HepG2 (cell line): ENCODE measurements around the gene POU2AF3. TPM values are rescaled to one million over a fixed set of nuclear protein-coding genes. Genes with fewer than 3 reads are reported as not detected.

Experiments used
- ATAC-seq: fragments of 200-7000 bp; cut with Tn5 transposase; 3 replicates; pipeline ENCODE4 v1.9.1; 2020; ENCODE audit warnings: mild to moderate bottlenecking, moderate library complexity
- BruUV-seq: library from RNA; stranded (reverse); fragments of 400-500 nt; replicated peaks from 2 replicates; lab custom pipeline; 2021; lab: Mats Ljungman, UMichigan
- CTCF ChIA-PET: fragments of 300-600 bp; formaldehyde crosslinking; extraction: SDS; loops from one replicate; lab custom pipeline; 2021; ENCODE audit warnings: low total read pairs, inconsistent platforms, low intra/inter-chr PET ratio; lab: Yijun Ruan, JAX
- POLR2A ChIA-PET: fragments of 350-600 bp; sonication (Branson Sonifier 250); formaldehyde crosslinking; loops from one replicate; lab custom pipeline; 2020; ENCODE audit warnings: antibody characterized with exemption, inconsistent platforms; lab: Yijun Ruan, JAX
- DNase-seq: peaks from one replicate; pipeline ENCODE4 v3.0.0-alpha.2; 2015; ENCODE audit warnings: low spot score
- FAIRE-seq: peaks from 3 replicates; lab custom pipeline; 2011; peaks lifted over from hg19 to GRCh38; lab: Jason Lieb, UNC
- H2AFZ ChIP-seq: one replicate; pipeline ENCODE4 v1.6.1; 2011; ENCODE audit warnings: low read length, inconsistent platforms
- H3K27ac ChIP-seq: fragments of 300-600 bp; 3 replicates; pipeline ENCODE4 v1.8.0; 2011; ENCODE audit warnings: mixed run types, mild to moderate bottlenecking, mixed read lengths, low read length, inconsistent platforms; ENCODE audit not compliant: insufficient read depth; ENCODE audit errors: extremely low read length
- H3K27me3 ChIP-seq, 2 experiments: fragments of 200-600 bp in 1 of 2; 2 replicates in 1 of 2; 3 replicates in 1 of 2; pipeline versions ENCODE4 v1.6.0 to v1.8.0; 2011; ENCODE audit warnings: low read length in 2 of 2, mild to moderate bottlenecking in 2 of 2, moderate library complexity in 2 of 2, inconsistent platforms in 1 of 2; ENCODE audit not compliant: insufficient read depth in 2 of 2, control insufficient read depth in 1 of 2
- H3K36me3 ChIP-seq, 2 experiments: fragments of 200-600 bp in 1 of 2; replicated peaks in 1 of 2; 2 replicates in 1 of 2; 3 replicates in 1 of 2; pipeline versions ENCODE4 v1.5.1 to v1.8.0; 2011; ENCODE audit warnings: low read length in 2 of 2, inconsistent platforms in 1 of 2; ENCODE audit not compliant: insufficient read depth in 2 of 2, control insufficient read depth in 1 of 2
- H3K4me1 ChIP-seq: 2 replicates; pipeline ENCODE4 v1.5.1; 2012; ENCODE audit warnings: low read length, inconsistent platforms; ENCODE audit not compliant: insufficient read depth
- H3K4me2 ChIP-seq: 2 replicates; pipeline ENCODE4 v1.6.0; 2011; ENCODE audit warnings: low read depth, low read length, inconsistent platforms
- H3K4me3 ChIP-seq, 3 experiments: fragments of 200-600 bp in 1 of 3; sonication (generic), shearing (Covaris generic) in 1 of 3; replicated peaks in 1 of 3; 2 replicates each; pipeline ENCODE4 v1.5.1; 2011 to 2016; ENCODE audit warnings: low read length in 3 of 3, inconsistent platforms in 2 of 3, low read depth in 2 of 3, mild to moderate bottlenecking in 2 of 3, control low read depth in 1 of 3, mixed read lengths in 1 of 3; ENCODE audit not compliant: insufficient read depth in 1 of 3
- H3K79me2 ChIP-seq: one replicate; pipeline ENCODE4 v1.6.1; 2011; ENCODE audit warnings: low read length, inconsistent platforms; ENCODE audit not compliant: insufficient read depth
- H3K9ac ChIP-seq: 2 replicates; pipeline ENCODE4 v1.6.0; 2011; ENCODE audit warnings: mild to moderate bottlenecking, low read depth, low read length, inconsistent platforms; ENCODE audit not compliant: insufficient read depth
- H3K9me3 ChIP-seq: 2 replicates; pipeline ENCODE4 v1.5.1; 2012; ENCODE audit warnings: mild to moderate bottlenecking, low read length
- H4K20me1 ChIP-seq: 2 replicates; pipeline ENCODE4 v1.6.0; 2011; ENCODE audit warnings: inconsistent platforms, mild to moderate bottlenecking, low read length, moderate library complexity; ENCODE audit not compliant: insufficient read depth
- CBX2 ChIP-seq, 2 experiments: fragments of 200-600 bp in 1 of 2; sonication (generic); formaldehyde crosslinking in 1 of 2; IDR thresholded peaks; 2 replicates each; pipeline versions ENCODE4 v1.7.0 to v1.8.1; 2018 to 2022; ENCODE audit warnings: low read depth in 2 of 2, low read length in 1 of 2, mild to moderate bottlenecking in 1 of 2, missing genetic modification reagents in 1 of 2
- FOXA1 ChIP-seq, 2 experiments: fragments of 450-650 bp in 1 of 2; sonication (generic) in 1 of 2; formaldehyde crosslinking in 1 of 2; IDR thresholded peaks; 2 replicates each; pipeline versions ENCODE4 v1.4.0 to v1.6.1; 2016 to 2020; ENCODE audit warnings: missing genetic modification reagents in 1 of 2
- FUBP1 ChIP-seq: sonication (generic); formaldehyde crosslinking; IDR thresholded peaks from 2 replicates; pipeline ENCODE4 v1.5.1; 2020; ENCODE audit warnings: missing genetic modification reagents, mild to moderate bottlenecking, borderline replicate concordance
- GATAD1 ChIP-seq: IDR thresholded peaks from 2 replicates; pipeline ENCODE4 v1.6.1; 2016; ENCODE audit warnings: missing genetic modification reagents, missing compliant biosample characterization
- HNRNPK ChIP-seq: fragments of 200-400 bp; formaldehyde crosslinking; IDR thresholded peaks from 2 replicates; pipeline ENCODE4 v1.6.1; 2018; ENCODE audit warnings: low read length, low read depth, moderate library complexity, mild to moderate bottlenecking; ENCODE audit not compliant: poor library complexity, severe bottlenecking
- MAF1 ChIP-seq: sonication (generic); formaldehyde crosslinking; IDR thresholded peaks from 2 replicates; pipeline ENCODE4 v1.5.0; 2020; ENCODE audit warnings: missing genetic modification reagents, borderline replicate concordance
- NFIC ChIP-seq: IDR thresholded peaks from 2 replicates; pipeline ENCODE4 v1.6.1; 2012; ENCODE audit warnings: mild to moderate bottlenecking, low read length, inconsistent platforms
- NR2F2 ChIP-seq: IDR thresholded peaks from 2 replicates; pipeline ENCODE4 v1.6.1; 2012; ENCODE audit warnings: low read depth, inconsistent platforms, borderline replicate concordance
- PCBP2 ChIP-seq: fragments of 200-400 bp; formaldehyde crosslinking; optimal IDR thresholded peaks from 2 replicates; pipeline ENCODE3; 2018; ENCODE audit warnings: low read length, low read depth; ENCODE audit not compliant: poor library complexity, severe bottlenecking
- PRPF4 ChIP-seq: fragments of 200-400 bp; formaldehyde crosslinking; IDR thresholded peaks from 2 replicates; pipeline ENCODE4 v1.6.1; 2016; ENCODE audit warnings: low read length, low read depth; ENCODE audit not compliant: poor library complexity, severe bottlenecking
- SRSF9 ChIP-seq: fragments of 200-400 bp; formaldehyde crosslinking; IDR thresholded peaks from 2 replicates; pipeline ENCODE4 v1.6.1; 2018; ENCODE audit warnings: borderline replicate concordance, mild to moderate bottlenecking, low read depth, low read length; ENCODE audit not compliant: insufficient read depth, poor library complexity, severe bottlenecking
- TSC22D2 ChIP-seq: sonication (generic); formaldehyde crosslinking; IDR thresholded peaks from 2 replicates; pipeline ENCODE4 v1.5.1; 2020; ENCODE audit warnings: missing genetic modification reagents, mild to moderate bottlenecking, borderline replicate concordance
- ZBTB38 ChIP-seq: sonication (generic); formaldehyde crosslinking; IDR thresholded peaks from 2 replicates; pipeline ENCODE4 v1.5.1; 2020; ENCODE audit warnings: mild to moderate bottlenecking, missing genetic modification reagents
- ZFY ChIP-seq: sonication (generic); formaldehyde crosslinking; IDR thresholded peaks from 2 replicates; pipeline ENCODE4 v1.4.0; 2020; ENCODE audit warnings: missing genetic modification reagents
- ZNF3 ChIP-seq: IDR thresholded peaks from 2 replicates; pipeline ENCODE4 v1.7.0; 2017; ENCODE audit warnings: inconsistent platforms
- ZNF703 ChIP-seq: sonication (generic); formaldehyde crosslinking; IDR thresholded peaks from 2 replicates; pipeline ENCODE4 v1.5.1; 2020; ENCODE audit warnings: missing genetic modification reagents, mild to moderate bottlenecking, moderate library complexity, borderline replicate concordance
- WGBS: methylation state at CpG from one replicate; pipeline ENCODE4 v1.1.6; 2017; ENCODE audit warnings: low lambda C conversion rate; 5-methylcytosine and 5-hydroxymethylcytosine counted together
- in situ Hi-C: cut with HindIII; loops from 2 replicates; pipeline ENCODE4 v1.10.0; 2017; ENCODE audit warnings: low pct_unique_long_range_greater_than_20kb; ENCODE audit not compliant: extremely low pct_ligation_motif_present
- intact Hi-C: fragments of 100-400 bp; cut with micrococcal nuclease; formaldehyde crosslinking; loops from one replicate; pipeline ENCODE4 v1.10.0; 2022; ENCODE audit not compliant: unreplicated experiment
- polyA plus RNA-seq, 8 experiments: library from polyadenylated mRNA; depleted of rRNA in 3 of 8; stranded (reverse) in 7 of 8; unstranded in 1 of 8; fragments of >200 nt; fragmentation: Illumina TruSeq in 4 of 8; extraction: Trizol in 4 of 8; gene quantifications; 2 replicates each; pipeline versions ENCODE4 v1.2.1 to v1.2.3, GENCODE V29; 2011 to 2016; ENCODE audit warnings: low read depth in 4 of 8, missing spikeins in 1 of 8, mixed read lengths in 1 of 8; ENCODE audit not compliant: insufficient read depth in 1 of 8
- total RNA-seq, 5 experiments: library from RNA; depleted of rRNA; stranded (reverse); fragments of >200 nt; fragmentation: Illumina TruSeq; extraction: Trizol; gene quantifications; 2 replicates each; pipeline ENCODE4 v1.2.3, GENCODE V29; 2016; ENCODE audit warnings: low read depth in 1 of 5
- TF ChIP-seq, protein P1 (sequence below): sonication (generic); formaldehyde crosslinking; IDR thresholded peaks from 2 replicates; pipeline ENCODE4 v1.5.0; 2020; ENCODE audit warnings: missing genetic modification reagents

The POU2AF3 gene
- total and polyA plus RNA-seq, 2 of the 13 experiments (the other 11 are each of a cell fraction or from before 2014, with no cell fraction given) = 7.8 to 71.2 TPM

DNA sequence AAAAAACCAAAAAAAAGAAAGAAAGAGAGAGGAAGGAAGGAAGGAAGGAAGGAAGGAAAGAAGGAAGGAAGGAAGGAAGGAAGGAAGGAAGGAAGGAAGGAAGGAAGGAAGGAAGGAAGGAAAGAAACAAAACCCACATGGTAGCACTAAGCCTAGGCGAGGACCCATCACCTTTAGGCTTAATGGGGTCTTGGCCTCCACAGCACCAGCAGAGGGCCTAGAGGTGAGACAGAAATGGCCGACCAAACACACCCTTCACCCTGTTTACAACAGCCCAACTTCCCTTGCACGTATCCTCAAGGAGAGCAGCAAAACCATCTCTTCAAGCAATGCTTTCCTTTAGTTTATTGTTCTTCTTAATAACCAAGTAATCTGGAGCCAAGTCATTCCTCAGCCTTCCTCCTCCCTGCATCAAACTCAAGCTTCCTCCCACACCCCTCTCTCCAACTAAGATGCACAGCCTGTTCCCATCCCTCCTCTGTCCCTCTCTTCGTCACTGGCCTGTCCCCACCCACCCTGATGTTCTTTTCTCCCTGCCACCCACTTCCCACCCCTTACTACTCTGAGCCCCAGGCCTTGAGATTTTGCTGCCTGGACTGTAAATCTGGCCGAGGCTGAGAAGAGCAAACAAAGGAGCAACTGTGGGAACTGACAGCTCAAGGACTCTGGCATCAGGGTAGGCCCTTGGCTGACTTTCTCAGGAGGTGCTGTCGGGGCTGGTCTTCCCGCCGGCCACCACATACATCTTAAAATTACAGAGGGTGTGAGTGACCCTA is 54.8 kb downstream of the POU2AF3 start (continued):
- TF ChIP-seq SRSF9 = no peak
- peak; percentile 38 for TF ChIP-seq ZFY
- no peak for TF ChIP-seq GATAD1 (CRISPR knock-in tag)
- TF ChIP-seq TSC22D2 = no peak
- TF ChIP-seq FOXA1 (IDR thresholded peaks at IDR 0.05) = no peak
- TF ChIP-seq FOXA1 (CRISPR knock-in tag; IDR thresholded peaks at IDR 0.05) = peak; percentile 16; the same call in 1 of the 2 replicates
- no peak for TF ChIP-seq ZNF3 (CRISPR knock-in tag)
- TF ChIP-seq MAF1 (CRISPR knock-in tag) = no peak
- TF ChIP-seq NFIC = no peak
- no peak for TF ChIP-seq FUBP1

DNA sequence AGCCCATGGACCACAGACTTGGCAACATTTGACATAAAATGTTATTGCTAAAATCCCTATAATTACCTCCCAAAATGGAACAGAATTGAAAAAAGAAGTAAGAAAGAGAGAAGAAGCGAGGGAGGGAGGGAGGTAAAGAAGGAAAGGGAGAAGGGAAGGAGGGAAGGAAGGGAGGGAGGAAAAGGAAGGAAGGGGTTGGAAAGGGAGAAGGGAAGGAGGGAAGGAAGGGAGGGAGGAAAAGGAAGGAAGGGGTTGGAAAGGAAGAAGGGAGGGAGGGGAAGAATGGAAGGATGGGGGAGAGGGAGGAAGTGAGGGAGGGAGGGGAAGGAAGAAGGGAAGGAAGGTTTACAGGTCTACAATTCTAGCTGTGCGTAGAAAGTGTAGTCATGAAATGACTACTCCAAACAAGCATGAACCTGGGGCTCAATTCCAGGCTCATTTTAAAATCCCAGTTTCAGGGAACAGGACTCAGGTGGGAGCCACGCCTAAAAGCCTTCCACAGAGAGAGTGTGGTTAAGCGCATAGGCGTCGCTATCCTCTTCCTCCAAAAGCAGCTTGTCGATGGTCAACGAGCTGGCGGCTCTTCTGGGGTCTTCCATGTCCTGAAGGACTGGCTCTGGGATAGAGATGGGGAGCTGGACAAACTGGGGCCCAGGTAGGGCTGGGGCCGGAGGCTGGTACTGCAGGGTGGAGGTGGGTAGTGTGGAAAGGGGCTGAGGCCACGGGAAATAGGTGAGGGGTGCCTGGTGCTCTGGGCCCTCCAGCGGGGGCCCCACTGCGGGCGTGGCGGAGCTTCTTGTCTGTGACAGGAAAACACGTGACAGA is 55.6 kb downstream of the POU2AF3 start:
- no peaks in the 10 kb centered on the region for H3K79me2 ChIP-seq
- BruUV-seq = no TSS peak
- 97% methylated on average over 13 of the region's 16 CpGs for WGBS
- no peak for DNase-seq
- H2AFZ ChIP-seq = no peak overlapping the region
- H3K4me1 ChIP-seq = peaks cover 86% of the 10 kb centered on the region
- H3K27ac ChIP-seq = no peak overlapping the region
- no peaks in the 10 kb centered on the region for H3K9me3 ChIP-seq
- no peak for FAIRE-seq
- in situ Hi-C loops = no loop called here
- no peaks in the 10 kb centered on the region for H4K20me1 ChIP-seq
- no peak overlapping the region for H3K4me2 ChIP-seq
- no peak for ATAC-seq
- H3K36me3 ChIP-seq = no peaks in the 10 kb centered on the region
- no peak overlapping the region for H3K9ac ChIP-seq
- CTCF ChIA-PET = no interaction called here
- POLR2A ChIA-PET = interaction anchor here (0.8 to 12.2 kb wide), 5 partner anchors 17 to 73 kb away, joined by 3 to 197 read pairs (median 6); partner anchors contain the start of gene POU2AF3
- intact Hi-C loops = no loop called here
- H3K27me3 ChIP-seq = no peaks in the 10 kb centered on the region
- H3K4me3 ChIP-seq = no peak overlapping the region
- TF ChIP-seq, protein P1, sequence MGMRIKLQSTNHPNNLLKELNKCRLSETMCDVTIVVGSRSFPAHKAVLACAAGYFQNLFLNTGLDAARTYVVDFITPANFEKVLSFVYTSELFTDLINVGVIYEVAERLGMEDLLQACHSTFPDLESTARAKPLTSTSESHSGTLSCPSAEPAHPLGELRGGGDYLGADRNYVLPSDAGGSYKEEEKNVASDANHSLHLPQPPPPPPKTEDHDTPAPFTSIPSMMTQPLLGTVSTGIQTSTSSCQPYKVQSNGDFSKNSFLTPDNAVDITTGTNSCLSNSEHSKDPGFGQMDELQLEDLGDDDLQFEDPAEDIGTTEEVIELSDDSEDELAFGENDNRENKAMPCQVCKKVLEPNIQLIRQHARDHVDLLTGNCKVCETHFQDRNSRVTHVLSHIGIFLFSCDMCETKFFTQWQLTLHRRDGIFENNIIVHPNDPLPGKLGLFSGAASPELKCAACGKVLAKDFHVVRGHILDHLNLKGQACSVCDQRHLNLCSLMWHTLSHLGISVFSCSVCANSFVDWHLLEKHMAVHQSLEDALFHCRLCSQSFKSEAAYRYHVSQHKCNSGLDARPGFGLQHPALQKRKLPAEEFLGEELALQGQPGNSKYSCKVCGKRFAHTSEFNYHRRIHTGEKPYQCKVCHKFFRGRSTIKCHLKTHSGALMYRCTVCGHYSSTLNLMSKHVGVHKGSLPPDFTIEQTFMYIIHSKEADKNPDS (CRISPR knock-in tag) = no peak
- TF ChIP-seq PRPF4 (peak; percentile 25), ZBTB38 (CRISPR knock-in tag) (peak; percentile 75; the same call in 1 of the 2 replicates), NR2F2 (no peak), CBX2 (IDR thresholded peaks at IDR 0.05; ENCODE audit: low read depth, low read length) (no peak), CBX2 (CRISPR knock-in tag; IDR thresholded peaks at IDR 0.05; ENCODE audit: low read depth) (no peak), PCBP2 (peak; percentile 99), ZNF703 (CRISPR knock-in tag) (no peak), HNRNPK (peak; percentile 81)
